GM23248 (cell line): Measurements from ENCODE around the gene APBA2.

Source experiments
- EZH2 ChIP-seq: fragments of 200-600 bp; sonication (generic); IDR thresholded peaks from 2 replicates; pipeline ENCODE4 v1.6.1; 2018; ENCODE audit warnings: antibody characterized with exemption, mild to moderate bottlenecking; ENCODE audit not compliant: insufficient read depth, poor library complexity, severe bottlenecking
- EZH2phosphoT487 ChIP-seq: fragments of 200-600 bp; sonication (generic); IDR thresholded peaks from 2 replicates; pipeline ENCODE4 v1.6.1; 2018; ENCODE audit warnings: antibody characterized with exemption, moderate library complexity, mild to moderate bottlenecking, low read depth; ENCODE audit not compliant: insufficient read depth

DNA sequence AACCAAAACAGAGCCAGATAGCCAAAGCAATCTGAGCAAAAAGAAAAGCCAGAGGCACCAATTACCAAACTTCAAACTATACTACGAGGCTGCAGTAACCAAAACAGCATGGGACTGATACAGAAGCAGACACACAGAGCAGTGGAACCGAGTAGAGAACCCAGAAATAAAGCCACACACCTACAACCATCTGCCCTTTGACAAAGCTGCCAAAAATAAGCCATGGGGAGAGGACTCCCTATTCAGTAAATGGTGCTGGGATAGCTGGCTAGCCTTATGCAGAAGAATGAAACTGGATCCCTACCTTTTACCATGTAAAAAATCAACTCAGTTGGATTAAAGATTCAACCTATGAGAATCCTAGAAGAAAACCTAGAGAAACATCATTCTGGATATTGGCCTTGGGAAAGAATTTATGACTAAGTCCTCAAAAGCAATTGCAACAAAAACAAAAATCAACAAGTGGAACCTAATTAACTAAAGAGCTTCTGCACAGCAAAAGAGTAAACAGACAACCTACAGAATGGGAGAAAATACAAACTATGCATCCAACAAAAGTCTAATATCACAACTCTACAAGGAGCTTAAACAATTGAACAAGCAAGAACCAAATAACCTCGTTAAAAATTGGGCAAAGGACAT, 95.1 kb downstream of the APBA2 start:
- TF ChIP-seq EZH2: no peak
- no peak for TF ChIP-seq EZH2phosphoT487
